Measurements from ENCODE around the gene RABAC1. TPM values are rescaled to one million over a fixed set of nuclear protein-coding genes. Genes with fewer than 3 reads are reported as not detected.
A peak's percentile ranks its signal among the peaks of the same experiment; 100 is the strongest.

RABAC1 gene
- total RNA-seq, 1 experiment from 2014 or later, result 64.4 TPM

DNA sequence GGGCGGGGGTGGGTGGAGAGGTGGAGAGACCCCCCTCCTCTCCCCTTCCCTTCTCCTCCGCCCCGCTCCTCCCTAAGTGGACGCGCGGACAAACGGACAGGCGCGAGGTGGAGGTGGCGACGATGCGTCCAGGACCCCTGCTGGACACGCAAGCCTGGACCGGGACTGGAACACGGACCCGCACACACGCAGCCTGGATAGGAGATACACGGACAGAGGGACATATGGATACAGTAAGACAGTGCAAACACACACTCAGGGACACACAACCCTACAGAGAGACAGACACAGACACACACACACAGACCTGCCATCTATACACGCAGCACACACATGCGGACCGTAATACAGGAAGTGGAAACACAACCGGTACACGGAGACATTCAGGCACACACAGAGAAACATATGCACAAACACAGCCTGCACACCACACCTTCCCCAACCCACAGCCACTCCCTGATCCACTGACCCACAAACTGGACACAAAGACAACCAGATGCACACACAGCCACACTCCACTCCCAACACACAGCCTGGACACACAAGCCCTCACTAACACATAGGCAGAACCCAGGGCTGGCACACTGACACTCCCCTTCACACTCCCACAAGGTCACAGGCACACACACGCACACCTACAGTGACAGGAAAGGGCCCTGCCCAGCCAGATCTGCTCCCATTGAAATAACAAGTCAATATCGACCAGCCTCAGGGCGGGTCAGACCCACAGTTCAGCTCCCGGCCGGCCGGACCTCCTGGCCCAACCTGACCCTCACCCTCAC lies 30.2 kb downstream of the RABAC1 start:
- peak in 1 of 2 experiments; percentile 23 for TF ChIP-seq CTCF (IDR thresholded peaks at IDR 0.05; ENCODE audit: insufficient read depth in 1 of 2, low read depth in 1 of 2, low read length in 1 of 2, severe bottlenecking in 1 of 2, unreplicated experiment in 1 of 2)
- DNase-seq, result no peak
- H3K27ac Mint-ChIP-seq (ENCODE audit: unreplicated experiment), result no peak overlapping the region
- Histone ChIP-seq H3K27me3 (replicated peaks; ENCODE audit: control insufficient read depth, insufficient read depth, low read length) (no peaks in the 10 kb centered on the region; the same call in 1 of the 2 replicates), H3K9me3 (no peaks in the 10 kb centered on the region), H3K4me1 (peaks cover 24% of the 10 kb centered on the region), H3K4me3 (ENCODE audit: low read depth, low read length) (peak overlapping the region; percentile 59), H3K36me3 (ENCODE audit: control insufficient read depth, insufficient read depth, low read length) (no peaks in the 10 kb centered on the region)
- POLR2A ChIA-PET, result interaction anchor here (0.7 kb wide), 1 partner anchor 44 kb away, joined by 4 read pairs; no protein-coding TSS in a partner anchor
- intact Hi-C loops (cut with micrococcal nuclease; ENCODE audit: unreplicated experiment), result no loop called here
- H3K4me1 Mint-ChIP-seq (ENCODE audit: low read depth, unreplicated experiment), result peaks cover 20% of the 10 kb centered on the region
- no peaks in the 10 kb centered on the region for H3K9me3 Mint-ChIP-seq (ENCODE audit: unreplicated experiment)
- peaks cover 6% of the 10 kb centered on the region for H3K27me3 Mint-ChIP-seq (ENCODE audit: insufficient read depth, unreplicated experiment)
- H3K36me3 Mint-ChIP-seq (ENCODE audit: insufficient read depth, unreplicated experiment), result no peaks in the 10 kb centered on the region
- no TSS peak for BruUV-seq (replicated peaks)
- CTCF ChIA-PET, result interaction anchor here (0.6 to 1.0 kb wide), 5 partner anchors 9 to 41 kb away, joined by 3 to 8 read pairs (median 4); no protein-coding TSS in a partner anchor
- H3K4me3 Mint-ChIP-seq (ENCODE audit: unreplicated experiment), result peak overlapping the region; percentile 81

GRCh38 chr19:41928221-41928683 lies 30.9 kb downstream of the RABAC1 start, which contains the start of gene ERFL:
Gene ERFL (minus strand): TSS chr19:41928449. CDS start chr19:41912919, 15,530 bp downstream.
- CTCF ChIA-PET, result interaction anchor here (0.6 to 1.0 kb wide), 6 partner anchors 9 to 564 kb away, joined by 3 to 8 read pairs (median 4); partner anchors contain the start of gene B9D2
- Mint-ChIP-seq H3K27me3 (ENCODE audit: insufficient read depth, unreplicated experiment) (peaks cover 4% of the 10 kb centered on the region), H3K4me3 (ENCODE audit: unreplicated experiment) (peak within 1 kb of the TSS; percentile 81), H3K4me1 (ENCODE audit: low read depth, unreplicated experiment) (peaks cover 17% of the 10 kb centered on the region), H3K9me3 (ENCODE audit: unreplicated experiment) (no peaks in the 10 kb centered on the region), H3K36me3 (ENCODE audit: insufficient read depth, unreplicated experiment) (no peaks in the 10 kb centered on the region), H3K27ac (ENCODE audit: unreplicated experiment) (no peak within 1 kb of the TSS)
- H3K27me3 ChIP-seq (replicated peaks; ENCODE audit: control insufficient read depth, insufficient read depth, low read length), result no peaks in the 10 kb centered on the region; the same call in 1 of the 2 replicates
- intact Hi-C loops (cut with micrococcal nuclease; ENCODE audit: unreplicated experiment), result no loop called here
- peaks cover 24% of the 10 kb centered on the region for H3K4me1 ChIP-seq
- no peaks in the 10 kb centered on the region for H3K36me3 ChIP-seq (ENCODE audit: control insufficient read depth, insufficient read depth, low read length)
- POLR2A ChIA-PET, result interaction anchor here (0.7 kb wide), 1 partner anchor 44 kb away, joined by 4 read pairs; no protein-coding TSS in a partner anchor
- TF ChIP-seq CTCF (IDR thresholded peaks at IDR 0.05; ENCODE audit: insufficient read depth in 1 of 2, low read depth in 1 of 2, low read length in 1 of 2, severe bottlenecking in 1 of 2, unreplicated experiment in 1 of 2), result no peak
- no peak for DNase-seq
- BruUV-seq (replicated peaks), result no TSS peak
- peak within 1 kb of the TSS; percentile 59 for H3K4me3 ChIP-seq (ENCODE audit: low read depth, low read length)
- H3K9me3 ChIP-seq, result no peaks in the 10 kb centered on the region

GRCh38 chr19:41927497-41928192 lies 31.5 kb downstream of the RABAC1 start:
- intact Hi-C loops (cut with micrococcal nuclease; ENCODE audit: unreplicated experiment), result no loop called here
- H3K9me3 Mint-ChIP-seq (ENCODE audit: unreplicated experiment), result no peaks in the 10 kb centered on the region
- no peaks in the 10 kb centered on the region; the same call in 1 of the 2 replicates for H3K27me3 ChIP-seq (replicated peaks; ENCODE audit: control insufficient read depth, insufficient read depth, low read length)
- H3K4me1 ChIP-seq, result peaks cover 24% of the 10 kb centered on the region
- no peaks in the 10 kb centered on the region for H3K36me3 ChIP-seq (ENCODE audit: control insufficient read depth, insufficient read depth, low read length)
- H3K9me3 ChIP-seq, result no peaks in the 10 kb centered on the region
- no peak overlapping the region for H3K27ac Mint-ChIP-seq (ENCODE audit: unreplicated experiment)
- TF ChIP-seq CTCF (IDR thresholded peaks at IDR 0.05; ENCODE audit: insufficient read depth in 1 of 2, low read depth in 1 of 2, low read length in 1 of 2, severe bottlenecking in 1 of 2, unreplicated experiment in 1 of 2), result no peak
- peak overlapping the region; percentile 81 for H3K4me3 Mint-ChIP-seq (ENCODE audit: unreplicated experiment)
- no TSS peak for BruUV-seq (replicated peaks)
- ChIA-PET POLR2A (interaction anchor here (0.7 kb wide), 1 partner anchor 43 kb away, joined by 4 read pairs; no protein-coding TSS in a partner anchor), CTCF (interaction anchor here (0.6 to 1.0 kb wide), 5 partner anchors 15 to 564 kb away, joined by 3 to 5 read pairs (median 4); partner anchors contain the start of gene B9D2)
- no peak for DNase-seq
- peaks cover 6% of the 10 kb centered on the region for H3K27me3 Mint-ChIP-seq (ENCODE audit: insufficient read depth, unreplicated experiment)
- peaks cover 18% of the 10 kb centered on the region for H3K4me1 Mint-ChIP-seq (ENCODE audit: low read depth, unreplicated experiment)
- no peaks in the 10 kb centered on the region for H3K36me3 Mint-ChIP-seq (ENCODE audit: insufficient read depth, unreplicated experiment)
- peak overlapping the region; percentile 59 for H3K4me3 ChIP-seq (ENCODE audit: low read depth, low read length)

Measured in Caco-2 (cell line).